ENCODE results near the gene SPDYE3.
"Not testable (repeated sequence)": the region's sequence is repeated elsewhere in the genome, so short reads cannot be mapped to it uniquely, and the experiment has no call there.

The SPDYE3 gene

GRCh38 chr7:100298632-100298895 lies 8.9 kb upstream of the SPDYE3 start:
- not testable (repeated sequence) for H3K9me3 ChIP-seq (ENCODE audit: insufficient read depth, low read depth, low read length); H3K4me1 ChIP-seq (ENCODE audit: insufficient read depth, low read length, poor library complexity, severe bottlenecking); H3K9ac ChIP-seq (ENCODE audit: low read depth, low read length, poor library complexity, severe bottlenecking); H3K9me2 ChIP-seq (replicated peaks; ENCODE audit: low read depth, low read length); H3K4me3 ChIP-seq (ENCODE audit: low read length, poor library complexity, severe bottlenecking); H3K4me2 ChIP-seq (ENCODE audit: low read depth, low read length, poor library complexity, severe bottlenecking); H3K79me2 ChIP-seq (ENCODE audit: insufficient read depth, low read length); H3F3A ChIP-seq (ENCODE audit: low read depth); H2AFZ ChIP-seq (ENCODE audit: low read length); H4K20me1 ChIP-seq (ENCODE audit: insufficient read depth, low read length, poor library complexity, severe bottlenecking); H3K36me3 ChIP-seq (ENCODE audit: insufficient read depth, low read length); H3K27me3 ChIP-seq (ENCODE audit: insufficient read depth, low read length, poor library complexity, severe bottlenecking)

- not testable (repeated sequence) for H4K20me1 ChIP-seq (ENCODE audit: insufficient read depth, low read length, poor library complexity, severe bottlenecking); H3K79me2 ChIP-seq (ENCODE audit: insufficient read depth, low read length); H3K9me3 ChIP-seq (ENCODE audit: insufficient read depth, low read depth, low read length); H3K27me3 ChIP-seq (ENCODE audit: insufficient read depth, low read length, poor library complexity, severe bottlenecking); H3K4me1 ChIP-seq (ENCODE audit: insufficient read depth, low read length, poor library complexity, severe bottlenecking); H3K4me2 ChIP-seq (ENCODE audit: low read depth, low read length, poor library complexity, severe bottlenecking); H2AFZ ChIP-seq (ENCODE audit: low read length); H3K9me2 ChIP-seq (replicated peaks; ENCODE audit: low read depth, low read length); H3K4me3 ChIP-seq (ENCODE audit: low read length, poor library complexity, severe bottlenecking); H3F3A ChIP-seq (ENCODE audit: low read depth); H3K9ac ChIP-seq (ENCODE audit: low read depth, low read length, poor library complexity, severe bottlenecking); H3K36me3 ChIP-seq (ENCODE audit: insufficient read depth, low read length)
These were observed 3.0 kb upstream of the SPDYE3 start for GRCh38 chr7:100304526-100304925.

- H3K4me2 ChIP-seq (ENCODE audit: low read depth, low read length, poor library complexity, severe bottlenecking); H3F3A ChIP-seq (ENCODE audit: low read depth); H4K20me1 ChIP-seq (ENCODE audit: insufficient read depth, low read length, poor library complexity, severe bottlenecking); H3K4me1 ChIP-seq (ENCODE audit: insufficient read depth, low read length, poor library complexity, severe bottlenecking); H3K36me3 ChIP-seq (ENCODE audit: insufficient read depth, low read length); H3K9me2 ChIP-seq (replicated peaks; ENCODE audit: low read depth, low read length); H3K4me3 ChIP-seq (ENCODE audit: low read length, poor library complexity, severe bottlenecking); H3K9ac ChIP-seq (ENCODE audit: low read depth, low read length, poor library complexity, severe bottlenecking); H3K9me3 ChIP-seq (ENCODE audit: insufficient read depth, low read depth, low read length); H3K27me3 ChIP-seq (ENCODE audit: insufficient read depth, low read length, poor library complexity, severe bottlenecking); H3K79me2 ChIP-seq (ENCODE audit: insufficient read depth, low read length); H2AFZ ChIP-seq (ENCODE audit: low read length): not testable (repeated sequence)
These were observed 10.8 kb downstream of the SPDYE3 start for GRCh38 chr7:100318329-100318728.

- H2AFZ ChIP-seq (ENCODE audit: low read length); H3F3A ChIP-seq (ENCODE audit: low read depth); H3K4me2 ChIP-seq (ENCODE audit: low read depth, low read length, poor library complexity, severe bottlenecking); H3K9me2 ChIP-seq (replicated peaks; ENCODE audit: low read depth, low read length); H3K9me3 ChIP-seq (ENCODE audit: insufficient read depth, low read depth, low read length); H4K20me1 ChIP-seq (ENCODE audit: insufficient read depth, low read length, poor library complexity, severe bottlenecking); H3K36me3 ChIP-seq (ENCODE audit: insufficient read depth, low read length); H3K27me3 ChIP-seq (ENCODE audit: insufficient read depth, low read length, poor library complexity, severe bottlenecking); H3K9ac ChIP-seq (ENCODE audit: low read depth, low read length, poor library complexity, severe bottlenecking); H3K79me2 ChIP-seq (ENCODE audit: insufficient read depth, low read length); H3K4me3 ChIP-seq (ENCODE audit: low read length, poor library complexity, severe bottlenecking); H3K4me1 ChIP-seq (ENCODE audit: insufficient read depth, low read length, poor library complexity, severe bottlenecking): not testable (repeated sequence)
These were observed 14.1 kb downstream of the SPDYE3 start for GRCh38 chr7:100321648-100322047.

- not testable (repeated sequence) for H4K20me1 ChIP-seq (ENCODE audit: insufficient read depth, low read length, poor library complexity, severe bottlenecking); H3K27me3 ChIP-seq (ENCODE audit: insufficient read depth, low read length, poor library complexity, severe bottlenecking); H3K4me3 ChIP-seq (ENCODE audit: low read length, poor library complexity, severe bottlenecking); H3K36me3 ChIP-seq (ENCODE audit: insufficient read depth, low read length); H3K4me2 ChIP-seq (ENCODE audit: low read depth, low read length, poor library complexity, severe bottlenecking); H3F3A ChIP-seq (ENCODE audit: low read depth); H3K9me2 ChIP-seq (replicated peaks; ENCODE audit: low read depth, low read length); H2AFZ ChIP-seq (ENCODE audit: low read length); H3K9me3 ChIP-seq (ENCODE audit: insufficient read depth, low read depth, low read length); H3K79me2 ChIP-seq (ENCODE audit: insufficient read depth, low read length); H3K9ac ChIP-seq (ENCODE audit: low read depth, low read length, poor library complexity, severe bottlenecking); H3K4me1 ChIP-seq (ENCODE audit: insufficient read depth, low read length, poor library complexity, severe bottlenecking)
These were observed 16.7 kb downstream of the SPDYE3 start for GRCh38 chr7:100324194-100324593.

- not testable (repeated sequence) for H3K4me2 ChIP-seq (ENCODE audit: low read depth, low read length, poor library complexity, severe bottlenecking); H3K9me3 ChIP-seq (ENCODE audit: insufficient read depth, low read depth, low read length); H3K4me3 ChIP-seq (ENCODE audit: low read length, poor library complexity, severe bottlenecking); H2AFZ ChIP-seq (ENCODE audit: low read length); H3K79me2 ChIP-seq (ENCODE audit: insufficient read depth, low read length); H4K20me1 ChIP-seq (ENCODE audit: insufficient read depth, low read length, poor library complexity, severe bottlenecking); H3K4me1 ChIP-seq (ENCODE audit: insufficient read depth, low read length, poor library complexity, severe bottlenecking); H3F3A ChIP-seq (ENCODE audit: low read depth); H3K9ac ChIP-seq (ENCODE audit: low read depth, low read length, poor library complexity, severe bottlenecking); H3K9me2 ChIP-seq (replicated peaks; ENCODE audit: low read depth, low read length); H3K36me3 ChIP-seq (ENCODE audit: insufficient read depth, low read length); H3K27me3 ChIP-seq (ENCODE audit: insufficient read depth, low read length, poor library complexity, severe bottlenecking)
These were observed 18.2 kb downstream of the SPDYE3 start for GRCh38 chr7:100325671-100326070.

GRCh38 chr7:100326914-100327313 lies 19.4 kb downstream of the SPDYE3 start:
- H3K4me3 ChIP-seq (ENCODE audit: low read length, poor library complexity, severe bottlenecking); H3F3A ChIP-seq (ENCODE audit: low read depth); H4K20me1 ChIP-seq (ENCODE audit: insufficient read depth, low read length, poor library complexity, severe bottlenecking); H3K9me2 ChIP-seq (replicated peaks; ENCODE audit: low read depth, low read length); H3K27me3 ChIP-seq (ENCODE audit: insufficient read depth, low read length, poor library complexity, severe bottlenecking); H3K9ac ChIP-seq (ENCODE audit: low read depth, low read length, poor library complexity, severe bottlenecking); H3K36me3 ChIP-seq (ENCODE audit: insufficient read depth, low read length); H3K4me1 ChIP-seq (ENCODE audit: insufficient read depth, low read length, poor library complexity, severe bottlenecking); H3K9me3 ChIP-seq (ENCODE audit: insufficient read depth, low read depth, low read length); H3K4me2 ChIP-seq (ENCODE audit: low read depth, low read length, poor library complexity, severe bottlenecking); H2AFZ ChIP-seq (ENCODE audit: low read length); H3K79me2 ChIP-seq (ENCODE audit: insufficient read depth, low read length): not testable (repeated sequence)
